H54 (cell line): ENCODE results near the gene KRTAP10-12.

ENCODE experiments used
- DNase-seq: peaks from one replicate; pipeline ENCODE4 v3.0.0; 2011; ENCODE audit warnings: low spot score, mixed read lengths; ENCODE audit not compliant: insufficient read length
- FAIRE-seq: peaks from 3 replicates; lab custom pipeline; 2011; peaks lifted over from hg19 to GRCh38; lab: Jason Lieb, UNC
- POLR2A ChIP-seq: IDR thresholded peaks from 2 replicates; pipeline ENCODE4 v1.6.1; 2011; ENCODE audit warnings: low read depth, mild to moderate bottlenecking, low read length

Gene KRTAP10-12

DNA sequence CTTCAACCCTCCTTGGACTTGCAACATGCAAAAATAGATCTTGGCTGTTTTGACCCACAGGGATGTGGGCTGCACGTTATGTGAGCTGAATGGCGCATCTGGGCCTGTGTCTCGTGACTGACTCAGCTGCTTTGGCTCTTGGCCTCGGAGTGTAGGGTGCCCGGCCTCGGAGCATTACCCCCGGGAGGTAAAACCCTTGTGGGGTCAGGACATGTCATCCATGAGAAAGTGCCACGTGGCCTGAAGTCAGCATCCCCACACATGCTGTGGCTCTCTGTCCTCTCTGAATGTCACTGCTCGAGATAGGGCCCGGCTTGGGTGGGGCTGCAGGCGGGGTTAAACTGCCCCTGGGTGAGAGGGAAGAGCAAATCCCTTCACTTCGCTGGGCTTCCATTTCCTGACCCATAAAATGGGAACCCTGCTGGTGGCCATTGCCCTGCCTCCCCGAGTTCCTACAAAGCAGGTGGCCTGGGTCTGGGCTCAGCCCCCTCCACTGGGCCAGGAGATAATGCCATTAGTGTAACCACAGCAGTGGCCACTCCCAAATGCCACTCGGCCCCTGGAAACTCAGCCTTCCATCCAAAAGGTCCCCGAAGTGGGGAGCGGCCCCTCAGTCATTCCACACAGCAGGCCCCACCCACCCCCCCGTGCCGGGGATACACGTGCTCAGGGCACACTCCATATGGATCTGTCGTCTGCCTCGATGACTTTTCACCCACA is 37.2 kb downstream of the KRTAP10-12 start:
- no peak for TF ChIP-seq POLR2A
- DNase-seq, result no peak
- FAIRE-seq, result no peak

DNA sequence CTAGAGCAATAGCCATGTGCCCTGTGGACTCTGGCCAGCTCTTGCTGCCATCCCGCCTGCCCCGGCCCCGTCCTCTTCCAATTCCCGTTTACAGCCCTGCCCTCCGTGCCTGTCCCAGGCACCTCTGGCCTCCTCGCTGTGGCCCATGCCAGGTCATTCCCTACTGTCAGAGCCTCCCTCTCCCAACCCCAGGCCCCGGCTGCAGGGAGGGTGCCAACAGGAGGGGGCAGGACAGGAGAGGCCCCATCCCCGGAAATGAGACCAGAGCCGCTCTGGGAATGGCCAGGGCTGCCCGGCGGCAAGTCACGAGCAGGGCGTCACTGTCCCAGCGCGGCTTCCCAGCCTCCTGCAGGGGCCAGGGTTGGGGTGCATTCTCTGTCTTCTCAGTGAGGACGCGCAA is 37.9 kb downstream of the KRTAP10-12 start:
- no peak for TF ChIP-seq POLR2A
- no peak for FAIRE-seq
- DNase-seq, result no peak

DNA sequence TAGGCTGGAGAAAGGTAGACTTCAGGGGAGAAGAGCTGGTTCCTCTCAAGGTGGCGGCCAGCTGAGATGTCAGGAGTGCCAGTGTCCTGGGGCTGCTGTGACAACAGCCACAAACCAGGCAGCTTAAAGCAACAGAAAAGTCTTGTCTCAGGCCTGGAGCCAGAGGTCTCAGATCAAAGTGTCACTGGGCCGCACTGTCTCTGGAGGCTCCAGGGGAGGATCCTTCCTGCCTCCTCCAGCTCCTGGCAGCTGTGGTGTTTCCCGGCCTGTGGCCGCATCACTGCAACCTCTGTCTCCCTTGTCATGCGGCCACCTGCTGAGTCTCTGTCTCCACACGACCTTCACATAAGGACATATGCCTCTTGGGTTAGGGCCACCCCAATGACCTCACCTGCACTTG is 38.8 kb downstream of the KRTAP10-12 start:
- DNase-seq (no peak), FAIRE-seq (no peak)
- no peak for TF ChIP-seq POLR2A

DNA sequence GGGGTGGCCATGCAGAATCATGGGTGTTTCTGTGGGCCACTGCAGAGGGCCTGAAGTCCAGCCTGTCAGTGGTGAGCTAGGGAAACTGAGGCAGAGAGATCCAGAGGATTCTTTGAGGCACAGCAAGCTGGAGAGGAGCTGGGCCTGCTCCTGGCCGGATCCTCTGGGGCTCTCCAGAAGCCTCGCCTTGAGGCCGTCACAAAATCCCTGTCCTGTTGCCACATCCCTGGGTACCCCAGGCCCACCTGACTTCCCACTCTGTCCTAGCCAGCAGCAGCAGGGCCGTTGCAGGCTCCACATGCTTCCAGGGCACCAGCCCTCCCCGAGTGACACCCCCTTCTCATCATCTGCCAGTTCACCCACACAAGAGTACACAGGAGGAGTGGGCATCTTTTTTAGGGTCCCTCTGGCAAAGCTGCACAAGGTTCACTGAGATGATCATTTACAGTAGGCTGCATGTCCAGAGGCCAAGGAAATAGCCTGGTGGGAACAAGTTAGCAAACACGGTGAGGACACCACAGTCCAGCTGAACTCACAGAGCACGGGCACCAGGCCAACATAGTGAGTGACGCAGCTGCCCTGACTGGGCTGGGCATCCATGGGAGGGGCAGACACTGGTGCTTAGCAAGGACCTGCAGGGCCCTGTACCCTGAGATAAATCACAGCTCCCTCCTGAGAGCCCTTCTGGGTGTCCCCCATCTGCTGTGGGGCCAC is 39.5 kb downstream of the KRTAP10-12 start:
- FAIRE-seq, result no peak

DNA sequence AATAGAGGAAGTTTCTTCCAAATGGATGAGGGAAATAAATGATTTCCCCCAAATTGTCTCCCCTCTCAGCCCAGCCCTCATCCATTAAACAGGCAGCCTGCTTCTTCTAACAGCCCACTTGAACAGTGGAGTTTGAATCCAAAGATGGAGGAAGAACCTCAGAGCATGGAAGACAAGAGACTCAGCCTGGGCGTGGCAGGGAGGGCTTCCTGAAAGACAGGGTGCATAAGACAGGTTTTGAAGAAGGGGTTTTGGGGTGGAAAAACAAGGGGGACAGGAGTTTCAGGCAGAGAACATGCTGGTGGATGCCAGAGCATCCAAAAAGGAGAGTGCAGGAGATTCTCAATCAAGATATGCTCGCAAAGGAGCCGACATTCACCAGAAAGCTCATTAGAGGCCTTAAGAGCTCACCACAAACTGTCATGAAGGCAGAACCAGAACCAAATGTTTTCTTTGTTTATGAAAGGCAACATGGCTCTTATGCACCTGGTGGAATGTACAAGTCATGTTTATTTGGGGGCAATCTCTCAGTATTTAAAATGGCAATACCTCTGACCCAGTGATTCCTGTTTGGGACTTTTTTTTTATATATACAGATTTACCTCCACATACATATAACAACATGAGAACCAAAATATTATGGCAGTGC is 40.9 kb downstream of the KRTAP10-12 start:
- no peak for FAIRE-seq
- no peak for DNase-seq
- TF ChIP-seq POLR2A, result no peak

More for the DNA sequence above, 39.5 kb downstream of the KRTAP10-12 start:
- no peak for DNase-seq
- TF ChIP-seq POLR2A, result no peak

DNA sequence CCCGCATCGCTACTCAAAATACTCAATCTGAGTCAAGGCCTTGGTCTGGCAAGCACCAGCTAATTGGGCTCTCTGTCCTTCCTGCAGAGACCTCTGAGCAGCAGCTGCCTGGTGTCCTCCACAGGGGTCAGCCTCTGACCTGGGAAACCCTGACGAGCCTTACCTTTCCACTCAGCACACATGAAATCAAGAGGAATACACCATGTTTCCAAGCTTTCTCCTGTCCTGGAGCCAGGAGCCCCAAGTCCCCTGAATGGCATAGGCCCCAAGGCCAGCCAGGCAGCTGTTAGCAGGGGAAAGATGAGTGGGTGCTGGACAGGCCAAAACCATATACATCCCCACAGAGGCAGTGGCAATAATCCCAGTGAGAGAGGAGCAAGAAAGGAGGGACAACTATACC is 41.6 kb downstream of the KRTAP10-12 start:
- no peak for FAIRE-seq
- TF ChIP-seq POLR2A, result no peak
- DNase-seq, result no peak

DNA sequence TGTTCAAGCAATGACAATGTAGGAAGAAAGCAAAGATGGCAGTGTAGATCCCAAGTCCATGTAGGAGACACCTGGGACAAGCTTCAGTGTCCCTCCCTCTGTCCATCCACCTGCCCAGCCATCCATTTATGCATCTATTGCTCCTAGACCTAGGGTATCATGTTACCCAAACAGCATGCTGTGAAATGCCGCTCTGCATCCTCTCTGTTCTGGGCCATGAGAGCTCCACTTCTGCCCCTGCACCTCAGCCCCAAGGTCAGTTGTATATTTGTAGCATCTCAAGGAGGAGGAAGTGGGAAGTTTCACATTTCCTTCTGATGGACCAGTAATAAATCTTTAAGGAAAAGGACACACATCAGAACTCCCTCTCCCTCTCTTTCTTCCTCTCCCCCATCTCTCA is 42.3 kb downstream of the KRTAP10-12 start:
- TF ChIP-seq POLR2A, result no peak
- no peak for FAIRE-seq
- no peak for DNase-seq

DNA sequence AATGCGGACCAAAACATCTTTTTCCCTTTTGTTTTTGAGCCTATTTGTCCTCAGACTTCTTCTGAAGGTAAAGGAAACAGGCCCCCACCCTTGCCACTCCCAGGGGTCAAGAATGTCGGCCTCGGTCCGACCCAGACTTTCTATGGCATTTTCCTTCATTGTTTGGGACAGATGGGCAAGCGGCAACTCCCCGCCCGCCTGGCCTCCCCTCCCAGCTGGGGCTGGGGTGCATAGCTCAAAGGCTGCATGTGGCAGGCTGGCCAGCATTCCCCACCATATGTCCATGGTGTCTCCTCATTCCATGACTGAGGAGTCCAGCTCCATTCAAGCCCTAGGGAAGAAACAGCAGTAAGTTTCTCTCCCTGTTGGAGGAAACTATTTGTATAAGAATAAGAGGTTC is 43.8 kb downstream of the KRTAP10-12 start:
- TF ChIP-seq POLR2A, result no peak
- DNase-seq (no peak), FAIRE-seq (no peak)

DNA sequence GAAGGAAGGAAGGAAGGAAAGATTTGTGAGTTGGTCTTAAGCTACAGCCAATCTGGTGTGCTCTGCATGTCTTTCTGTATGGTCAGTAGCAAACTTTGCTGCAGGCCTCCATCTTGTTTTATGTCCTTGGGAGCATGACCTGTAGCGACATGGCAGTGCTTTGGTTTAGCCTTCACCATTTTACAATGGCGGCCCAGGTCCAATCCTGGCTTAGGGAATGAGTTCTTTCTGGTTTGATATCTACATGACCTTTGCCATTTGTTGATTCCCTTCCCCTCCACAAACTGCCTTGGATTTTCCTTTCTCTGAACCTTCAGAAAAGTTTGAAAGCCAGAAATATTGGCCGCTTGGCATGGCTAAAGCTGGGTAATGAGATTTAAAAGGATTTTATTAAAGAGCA is 44.9 kb downstream of the KRTAP10-12 start:
- DNase-seq (no peak), FAIRE-seq (no peak)
- no peak for TF ChIP-seq POLR2A

DNA sequence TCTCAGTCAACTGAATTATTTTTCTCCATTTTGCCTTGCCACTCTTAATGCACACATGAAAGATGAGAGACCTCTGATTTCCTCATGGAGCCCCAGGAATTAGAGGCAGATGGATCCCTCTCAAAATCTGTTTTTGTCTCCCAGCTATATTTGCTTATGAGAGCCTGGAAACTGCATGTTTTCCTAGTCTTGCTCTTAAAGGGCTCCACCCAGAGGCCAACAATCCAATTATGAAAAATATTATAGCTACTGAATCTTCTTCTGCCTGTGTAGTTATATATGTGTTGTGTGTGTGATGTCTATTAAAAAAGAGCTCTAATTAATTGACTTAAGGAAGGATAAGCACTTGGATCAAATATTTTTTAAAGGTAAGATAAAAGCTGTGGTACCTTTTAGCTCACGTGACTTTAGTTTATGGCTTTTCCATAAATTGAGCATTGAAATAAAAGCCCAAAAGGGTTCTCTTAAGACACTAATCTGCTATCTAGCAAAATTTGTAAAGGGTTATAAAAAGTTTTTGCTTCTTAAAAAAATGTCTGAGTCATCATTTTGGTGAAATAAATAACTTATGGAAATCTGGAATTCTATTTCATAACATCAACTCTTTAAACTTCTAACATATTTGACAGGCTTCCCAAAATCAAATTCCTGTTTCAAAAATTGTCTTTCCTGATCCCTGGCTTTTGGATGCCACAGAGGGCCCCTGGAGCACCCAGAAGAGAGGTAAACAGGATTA is 45.6 kb downstream of the KRTAP10-12 start:
- no peak for DNase-seq
- no peak for FAIRE-seq
- TF ChIP-seq POLR2A, result no peak
